Hematopoietic multipotent progenitor cell treated with erythropoietin and hydrocortisone succinate and interleukin-3 and kit ligand, for 6 days (in vitro differentiated cells): ENCODE results near the gene NSD2.
"Not testable (repeated sequence)": the region's sequence is repeated elsewhere in the genome, so short reads cannot be mapped to it uniquely, and the experiment has no call there.

ENCODE experiments used
- DNase-seq: peaks from one replicate; pipeline ENCODE4 v3.0.0-alpha.2; 2015

NSD2 gene

DNA sequence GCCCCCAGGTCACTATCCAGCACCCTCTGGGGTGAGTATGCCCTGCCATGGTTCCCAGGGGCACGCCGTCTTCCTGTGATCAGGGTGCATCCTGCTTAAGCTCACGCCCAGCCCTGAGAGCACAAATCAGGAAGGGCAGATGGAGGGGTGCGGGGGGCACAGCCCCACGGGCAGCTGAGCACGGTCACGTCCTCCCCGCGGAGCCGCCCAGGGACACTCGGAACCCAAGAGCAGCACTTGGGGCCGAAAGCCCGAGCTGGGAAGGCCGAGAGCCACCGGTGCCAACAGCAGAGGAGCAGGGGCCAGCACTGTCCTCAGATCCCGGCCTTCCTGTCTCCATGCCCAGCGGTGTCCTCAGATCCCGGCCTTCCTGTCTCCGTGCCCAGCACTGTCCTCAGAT lies 116.1 kb downstream of the NSD2 start:
- no peak for DNase-seq

DNA sequence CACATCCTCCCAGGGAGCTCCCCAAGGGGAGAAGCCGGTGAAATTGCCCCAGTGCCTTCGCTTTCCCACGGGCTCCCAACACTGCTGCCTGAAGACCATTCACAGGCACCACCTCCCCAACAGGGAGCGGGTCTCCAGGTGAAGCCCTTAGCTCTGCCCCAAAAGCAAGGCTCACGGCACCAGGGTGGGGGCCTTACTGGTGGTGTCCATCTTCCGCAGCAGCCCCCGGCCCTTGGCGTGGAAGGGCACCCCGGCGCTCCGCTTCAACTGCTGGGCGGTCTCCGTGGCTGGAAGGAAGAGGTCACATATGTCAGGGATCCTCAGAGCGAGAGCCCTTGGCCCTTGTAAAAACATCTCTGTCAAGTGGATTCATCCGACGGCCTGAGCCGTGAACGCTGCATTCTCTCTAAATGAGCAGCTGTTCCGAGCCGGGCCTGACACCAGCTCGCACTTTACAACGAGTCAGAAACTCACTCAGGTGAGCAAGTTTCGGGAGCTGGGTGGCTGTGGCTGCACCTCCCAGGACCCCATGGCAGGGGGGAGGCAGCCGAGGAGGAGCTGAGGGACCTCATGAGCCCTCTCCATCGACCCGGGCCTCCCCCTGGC lies 116.6 kb downstream of the NSD2 start:
- DNase-seq = no peak

DNA sequence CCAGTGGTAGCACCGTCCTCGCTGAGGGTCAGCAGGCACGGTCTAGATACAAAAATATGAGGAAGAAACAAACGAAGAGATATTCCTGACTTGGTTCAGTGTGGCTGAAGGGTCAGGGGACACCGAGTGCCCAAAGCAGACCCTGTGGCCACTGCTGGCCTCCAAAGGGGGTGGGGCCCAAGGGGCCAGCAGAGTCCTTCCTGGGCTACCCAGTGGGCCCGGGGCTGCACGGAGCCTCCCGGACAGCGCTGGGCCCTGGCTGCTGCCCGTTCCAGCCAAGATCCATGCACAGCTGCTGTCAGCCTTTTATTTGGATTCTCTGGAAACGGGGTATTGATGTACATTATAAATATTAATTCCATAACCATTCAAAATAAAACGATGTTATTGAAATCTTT lies 117.1 kb downstream of the NSD2 start:
- DNase-seq = no peak

DNA sequence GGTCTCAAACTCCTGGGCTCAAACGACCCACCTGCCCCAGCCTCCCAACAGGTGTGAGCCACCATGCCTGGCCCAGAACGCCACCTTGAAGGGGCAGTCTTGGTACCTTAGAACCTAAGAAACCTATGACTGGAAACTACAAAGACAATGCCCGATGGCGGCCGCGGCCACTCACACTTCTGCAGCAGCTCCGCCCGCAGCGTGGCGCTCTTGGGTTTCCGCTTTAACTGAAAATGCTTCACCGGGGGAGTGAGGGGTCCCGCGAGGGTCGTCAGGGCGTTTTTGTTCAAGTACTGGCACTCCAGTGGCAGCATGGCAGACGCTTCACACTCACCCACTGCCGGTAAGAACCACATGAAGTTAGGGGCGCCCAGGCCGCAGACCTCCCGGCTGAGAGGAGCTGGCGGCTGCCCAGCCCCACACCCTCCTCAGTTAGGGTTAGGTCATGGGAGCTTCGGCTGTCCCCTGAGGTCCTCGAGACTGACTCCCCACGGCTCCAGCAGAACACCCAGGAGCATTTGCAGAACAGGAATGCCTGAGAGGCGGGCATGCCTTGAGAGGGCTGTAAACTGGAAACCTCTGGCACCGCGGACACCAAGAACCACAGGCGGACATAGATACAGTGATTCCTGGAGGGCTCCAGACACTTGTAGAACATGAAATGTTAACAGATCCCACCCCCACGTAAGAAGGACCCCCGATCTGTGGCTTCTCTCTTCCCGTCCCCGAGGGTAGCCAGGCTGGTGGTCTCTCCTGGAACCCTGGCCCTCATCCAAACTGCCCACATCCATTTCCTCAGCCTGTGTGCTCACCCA lies 118.5 kb downstream of the NSD2 start:
- DNase-seq = no peak

DNA sequence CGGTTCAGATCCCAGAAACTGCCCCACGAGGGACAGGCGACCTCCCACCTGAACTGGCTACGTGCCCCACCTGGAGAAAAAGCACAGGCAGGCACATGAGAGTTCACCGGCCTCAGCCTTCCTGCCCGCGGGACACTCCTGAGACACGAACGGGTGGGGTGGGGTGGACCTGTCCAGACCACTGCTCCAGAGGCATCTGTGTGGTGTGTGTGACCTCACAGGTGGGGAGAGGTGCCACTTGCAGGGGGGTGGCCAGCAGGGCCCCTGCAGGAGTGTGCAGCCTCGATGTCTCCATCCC lies 119.1 kb downstream of the NSD2 start:
- no peak for DNase-seq

DNA sequence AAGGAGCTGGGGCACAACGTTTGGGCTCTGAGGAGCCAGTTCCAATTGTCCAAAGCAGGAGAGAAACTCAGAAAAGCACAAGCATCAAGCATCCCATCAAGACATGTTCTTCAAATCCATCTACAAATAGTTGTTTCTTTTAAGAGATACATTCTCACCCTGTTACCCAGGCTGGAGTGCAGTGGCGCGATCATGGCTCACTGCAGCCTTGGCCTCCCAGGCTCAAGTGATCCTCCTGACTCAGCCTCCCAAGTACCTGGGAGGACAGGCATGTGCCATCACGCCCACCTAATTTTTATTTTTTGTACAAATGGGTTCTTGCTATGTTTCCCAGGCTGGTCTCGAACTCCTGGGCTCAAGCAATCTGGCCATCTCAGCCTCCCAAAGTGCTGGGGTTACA lies 119.5 kb downstream of the NSD2 start:
- no peak for DNase-seq

DNA sequence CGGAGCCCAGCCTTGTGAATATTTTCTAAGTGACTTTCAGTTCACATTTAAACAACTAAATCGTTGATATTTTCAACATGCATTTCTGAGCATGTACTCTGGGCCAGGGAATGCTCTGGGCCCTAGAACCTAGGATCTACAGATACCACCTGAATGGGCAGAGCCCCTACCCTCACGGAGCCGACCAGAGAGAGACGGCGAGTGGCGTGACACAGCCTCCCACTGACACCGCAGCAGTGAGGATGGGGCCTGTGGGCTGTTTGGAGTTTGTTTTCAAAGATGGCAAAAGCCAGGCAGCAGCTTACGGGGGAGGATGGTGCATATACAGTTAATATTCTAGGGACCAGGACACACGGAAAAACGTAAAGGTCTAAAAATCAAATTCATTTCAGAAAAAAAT lies 119.9 kb downstream of the NSD2 start:
- DNase-seq = no peak

DNA sequence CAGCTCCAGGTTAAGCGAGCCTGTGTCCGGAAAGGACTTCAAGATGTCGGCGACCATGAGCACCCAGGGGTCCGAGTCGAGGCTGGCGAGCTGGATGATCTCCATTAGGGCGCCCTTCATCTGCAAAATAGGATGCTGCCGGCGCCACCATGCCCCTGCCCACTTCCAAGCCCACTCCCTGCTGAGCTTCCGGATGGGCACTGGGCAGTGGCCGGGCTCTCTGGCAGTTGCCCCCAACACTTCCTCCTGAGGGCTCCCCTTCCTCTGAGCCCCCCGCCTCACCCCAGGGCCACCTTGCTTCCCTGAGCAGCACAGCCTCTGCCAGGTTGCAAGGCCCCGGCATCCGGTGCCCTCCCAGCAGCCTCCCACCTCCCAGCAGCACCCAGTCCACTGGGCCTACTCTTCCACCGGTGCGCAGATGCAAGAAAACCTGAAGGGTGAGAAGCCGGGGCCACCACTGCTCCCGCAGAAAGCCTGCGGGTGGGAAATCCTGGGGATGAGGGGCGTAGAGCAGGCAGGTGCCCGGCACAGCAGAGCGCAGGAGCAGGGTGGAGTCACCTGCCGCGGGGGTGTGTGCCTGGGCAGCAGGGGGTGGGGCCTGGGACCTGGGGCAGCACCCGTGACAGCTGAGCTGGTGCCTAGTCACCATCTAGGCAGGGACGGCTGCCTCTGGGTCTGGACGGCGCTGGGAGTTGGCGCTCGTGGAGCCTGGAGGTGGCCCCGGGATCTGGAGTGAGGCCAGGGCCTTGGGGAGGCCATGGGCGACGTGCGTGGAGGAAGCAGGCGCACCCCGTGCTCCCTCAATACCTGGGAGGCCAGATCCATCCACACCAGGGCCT lies 120.6 kb downstream of the NSD2 start:
- DNase-seq = no peak

DNA sequence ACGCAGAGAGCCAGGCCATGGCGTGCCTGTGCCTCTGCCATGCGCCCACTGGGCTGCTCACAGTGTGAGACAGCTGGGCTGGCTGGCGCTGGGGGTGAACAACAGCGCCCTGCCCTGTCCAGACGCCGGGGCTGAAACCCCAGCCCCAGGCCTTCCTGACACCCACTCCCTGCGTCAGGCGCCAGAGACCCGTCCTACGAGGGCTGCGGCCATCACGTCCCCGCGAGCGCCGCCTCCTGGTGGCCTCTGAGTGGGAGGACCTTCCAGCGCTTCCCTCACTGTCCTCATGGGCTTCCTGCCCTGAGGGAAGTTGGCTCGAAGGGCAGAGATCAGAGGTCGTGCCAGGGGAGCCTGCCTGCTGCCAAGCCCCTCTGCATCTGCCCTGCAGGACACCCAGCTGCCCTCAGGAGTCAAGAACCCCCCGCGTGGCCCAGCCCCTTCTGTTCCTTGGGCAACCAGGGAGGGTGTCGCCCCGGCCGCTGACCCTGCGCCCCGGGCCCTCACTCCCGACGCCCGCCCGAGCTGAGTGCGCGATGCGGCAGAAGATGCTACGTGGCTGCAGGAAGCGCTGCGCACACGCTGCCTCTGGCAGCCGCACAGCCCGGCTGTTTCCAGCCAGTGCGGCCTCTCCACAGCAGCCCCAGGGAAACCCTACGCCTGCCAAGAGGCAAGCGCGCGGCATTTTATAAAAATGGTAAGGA lies 121.4 kb downstream of the NSD2 start:
- no peak for DNase-seq

DNA sequence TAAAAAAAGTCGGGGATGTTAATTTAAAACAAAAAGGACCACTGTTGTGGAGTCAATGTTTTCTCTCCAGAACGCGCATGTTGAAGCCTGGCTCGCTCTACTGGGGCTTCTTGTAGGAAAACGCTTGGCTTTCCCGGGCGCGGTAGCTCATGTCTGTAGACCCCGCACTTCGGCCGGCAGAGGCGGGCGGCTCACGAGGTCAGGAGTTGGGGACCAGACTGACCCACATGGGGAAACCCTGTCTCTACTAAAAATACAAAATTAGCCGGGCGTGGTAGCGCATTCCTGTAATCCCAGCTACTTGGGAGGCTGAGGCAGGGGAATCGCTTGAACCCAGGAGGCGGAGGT lies 122.0 kb downstream of the NSD2 start:
- DNase-seq = no peak

DNA sequence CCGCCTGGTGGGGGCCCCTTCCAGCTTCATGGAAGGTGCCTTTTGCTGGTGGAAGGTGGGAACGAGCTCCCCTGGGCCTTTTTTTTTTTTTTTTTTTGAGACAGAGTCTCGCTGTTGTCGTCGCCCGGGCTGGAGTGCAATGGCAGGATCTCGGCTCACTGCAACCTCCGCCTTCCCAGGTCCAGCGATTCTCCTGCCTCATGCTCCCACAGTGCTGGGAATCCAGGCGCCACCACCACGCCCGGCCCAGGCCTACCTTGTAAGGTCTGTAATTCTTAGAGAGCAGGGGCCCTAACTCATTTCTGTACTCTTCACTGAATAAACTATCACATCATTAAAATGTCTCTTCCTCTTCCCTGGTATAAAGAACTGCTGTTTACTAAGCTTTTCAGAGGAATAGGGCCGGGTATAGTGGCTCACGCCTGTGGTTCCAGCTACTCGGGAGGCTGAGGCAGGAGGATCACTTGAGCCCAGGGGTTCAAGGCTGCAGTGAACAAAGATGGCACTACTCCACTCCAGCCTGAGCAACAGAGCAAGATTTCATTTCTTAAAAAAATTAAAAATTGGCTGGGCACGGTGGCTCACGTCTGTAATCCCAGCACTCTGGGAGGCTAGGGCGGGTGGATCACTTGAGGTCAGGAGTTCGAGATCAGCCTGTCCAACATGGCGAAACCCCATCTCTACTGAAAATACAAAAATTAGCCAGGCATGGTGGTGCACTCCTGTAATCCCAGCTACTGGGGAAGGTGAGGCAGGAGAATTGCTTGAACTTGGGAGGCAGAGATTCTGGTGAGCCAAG lies 122.7 kb downstream of the NSD2 start:
- not testable (repeated sequence) for DNase-seq

DNA sequence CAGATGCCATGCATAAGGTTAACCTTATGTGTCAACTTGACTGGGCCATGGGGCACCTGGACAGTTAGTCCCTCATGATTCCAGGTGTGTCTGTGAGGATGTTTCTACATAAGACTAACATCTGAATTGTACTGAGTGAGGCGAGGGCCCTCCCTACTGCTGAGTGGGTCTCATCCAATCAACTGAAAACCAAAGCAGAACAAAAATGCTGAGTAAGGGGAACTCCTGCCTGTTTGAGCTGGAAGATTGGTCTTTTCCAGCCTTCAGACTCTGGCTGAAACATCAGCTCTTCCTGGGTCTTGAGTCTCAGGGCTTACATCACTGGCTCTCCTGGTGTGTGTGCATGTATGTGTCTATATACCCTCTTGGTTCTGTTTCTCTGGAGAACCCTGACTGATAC lies 123.7 kb downstream of the NSD2 start:
- no peak for DNase-seq

DNA sequence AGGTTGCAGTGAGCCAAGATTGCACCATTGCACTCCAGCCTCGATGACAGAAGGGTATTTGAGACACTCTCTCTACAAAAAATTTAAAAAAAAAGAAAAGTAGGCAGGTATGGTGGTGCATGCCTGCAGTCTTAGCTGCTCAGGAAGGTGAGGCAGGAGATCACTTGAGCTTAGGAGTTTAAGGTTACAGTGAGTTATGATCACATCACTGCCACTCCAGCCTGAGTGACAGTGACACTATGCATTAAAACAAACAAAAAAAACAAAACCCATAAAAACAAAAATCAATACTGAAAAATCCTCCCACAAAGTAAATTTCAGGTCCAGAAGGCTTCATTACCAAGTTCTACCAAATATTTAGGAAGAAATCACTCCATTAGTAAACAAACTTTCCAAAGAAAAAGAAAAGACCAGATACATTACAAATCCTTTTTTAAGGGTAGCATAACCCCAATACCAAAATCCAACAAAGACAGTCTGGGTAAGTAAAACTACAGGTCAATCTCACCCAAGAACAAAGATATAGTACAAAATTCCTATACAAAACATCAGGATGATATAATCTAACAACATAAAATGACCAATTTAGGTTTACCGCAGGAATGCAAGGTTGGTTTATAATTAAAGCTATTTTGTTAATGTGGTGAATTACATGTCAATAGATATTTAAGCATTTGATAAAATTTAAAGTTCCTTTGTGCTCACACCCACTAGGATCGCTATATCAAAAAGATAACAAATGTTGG lies 125.8 kb downstream of the NSD2 start:
- DNase-seq = no peak

DNA sequence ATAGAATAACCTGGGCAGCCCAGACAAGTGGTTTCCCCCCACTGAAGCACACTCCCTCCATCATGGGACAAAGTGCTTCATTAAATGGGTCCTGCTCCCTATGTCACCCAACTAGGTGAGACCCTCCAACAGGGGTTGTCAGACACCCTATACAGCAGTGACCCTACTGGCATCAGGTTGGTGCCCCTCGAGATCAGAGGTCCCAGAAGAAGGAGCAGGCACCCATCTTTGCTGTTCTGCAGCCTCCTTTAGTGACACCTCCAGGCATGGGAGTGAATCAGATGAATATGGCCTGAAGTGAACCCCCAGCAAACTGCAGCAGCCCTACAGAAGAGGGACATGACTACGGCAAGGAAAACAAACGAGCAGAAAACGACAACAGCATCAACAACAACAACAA lies 126.5 kb downstream of the NSD2 start:
- no peak for DNase-seq

DNA sequence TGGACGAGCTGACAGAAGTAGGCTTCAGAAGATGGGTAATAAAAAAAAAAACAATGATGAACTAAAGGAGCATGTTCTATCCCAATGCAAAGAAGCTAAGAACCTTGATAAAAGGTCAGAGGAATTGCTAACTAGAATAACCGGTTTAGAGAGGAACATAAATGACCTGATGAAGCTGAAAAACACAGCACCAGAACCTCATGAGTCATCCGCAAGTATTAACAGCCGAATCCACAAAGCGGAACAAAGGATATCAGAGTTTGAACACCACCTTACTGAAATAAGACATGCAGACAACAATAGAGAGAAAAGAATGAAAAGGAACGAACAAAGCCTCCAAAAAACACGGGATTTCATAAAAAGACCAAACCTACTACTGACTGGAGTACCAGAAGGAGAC lies 127.1 kb downstream of the NSD2 start:
- DNase-seq = no peak

DNA sequence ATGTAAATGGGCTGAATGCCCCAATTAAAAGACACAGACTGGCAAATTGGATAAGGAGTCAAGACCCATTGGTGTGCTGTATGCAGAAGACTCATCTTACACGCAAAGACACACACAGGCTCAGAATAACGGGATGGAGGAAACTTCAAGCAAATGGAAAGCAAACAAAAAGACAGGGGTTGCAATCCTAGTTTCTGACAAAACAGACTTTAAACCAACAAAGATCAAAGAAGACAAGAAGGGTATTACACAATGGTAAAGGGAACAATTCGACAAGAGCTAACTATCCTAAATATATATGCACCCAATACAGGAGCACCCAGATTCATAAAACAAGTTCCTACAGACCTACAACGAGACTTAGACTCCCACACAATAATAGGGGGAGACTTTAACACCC lies 128.1 kb downstream of the NSD2 start:
- not testable (repeated sequence) for DNase-seq

DNA sequence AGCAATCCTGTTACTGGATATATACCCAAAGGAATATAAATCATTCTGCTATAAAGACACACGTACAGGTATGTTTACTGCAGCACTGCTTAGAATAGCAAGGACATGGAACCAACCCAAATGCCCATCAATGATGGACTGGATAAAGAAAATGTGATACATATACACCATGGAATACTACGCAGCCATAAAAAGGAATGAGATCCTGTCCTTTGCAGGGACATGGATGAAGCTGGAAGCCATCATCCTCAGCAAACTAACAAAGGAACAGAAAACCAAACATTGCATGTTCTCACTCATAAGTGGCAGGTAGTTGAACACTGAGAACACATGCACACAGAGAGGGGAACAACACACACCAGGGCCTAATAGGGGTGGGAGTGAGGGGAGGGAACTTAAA lies 132.2 kb downstream of the NSD2 start:
- DNase-seq = not testable (repeated sequence)

DNA sequence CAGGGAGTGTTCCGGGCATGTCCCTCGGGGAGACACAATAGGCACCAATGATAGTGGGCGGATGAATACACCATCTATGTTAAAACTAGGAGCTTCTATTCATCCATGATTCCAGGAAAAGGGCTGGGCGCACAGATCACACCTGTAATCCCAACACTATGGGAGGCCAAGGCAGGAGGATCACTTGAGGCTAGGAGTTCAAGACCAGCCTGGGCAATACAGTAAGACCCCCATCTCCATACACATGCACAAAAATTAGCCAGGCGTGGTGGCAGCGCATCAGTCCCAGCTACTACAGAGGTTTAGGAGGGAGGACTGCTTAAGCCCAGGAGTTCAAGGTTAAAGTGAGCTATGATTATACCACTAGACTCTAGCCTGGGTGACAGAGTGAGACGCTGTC lies 135.2 kb downstream of the NSD2 start:
- no peak for DNase-seq

DNA sequence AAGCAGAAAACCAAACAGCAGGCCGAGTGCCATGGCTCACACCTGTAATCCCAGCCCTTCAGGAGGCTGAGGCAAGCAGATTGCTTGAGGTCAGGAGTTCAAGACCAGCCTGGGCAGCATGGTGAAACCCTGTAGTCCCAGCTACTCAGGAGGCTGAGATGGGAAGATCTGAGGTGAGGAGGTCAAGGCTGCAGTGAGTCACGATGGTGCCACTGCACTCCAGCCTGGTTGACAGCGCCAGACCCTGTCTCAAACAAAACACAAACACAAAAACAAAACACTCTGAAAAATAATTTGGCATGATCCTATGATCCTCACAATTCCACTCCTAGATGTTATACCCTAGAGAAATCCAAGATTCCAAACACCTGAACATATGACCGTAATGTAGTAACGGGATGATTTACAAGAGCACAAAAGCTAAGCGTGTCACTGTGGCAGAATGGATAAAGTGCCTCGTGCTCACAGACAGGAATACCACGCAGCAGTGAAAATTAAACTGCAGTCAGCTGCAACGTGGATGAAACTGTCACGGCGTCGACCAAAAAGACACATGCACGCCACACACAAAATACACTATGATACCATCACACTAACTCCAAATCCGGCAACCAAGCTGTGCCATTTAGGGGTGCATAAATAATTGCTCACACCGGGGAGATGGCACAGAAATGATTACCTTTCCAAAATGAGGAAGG lies 135.9 kb downstream of the NSD2 start:
- DNase-seq = no peak

DNA sequence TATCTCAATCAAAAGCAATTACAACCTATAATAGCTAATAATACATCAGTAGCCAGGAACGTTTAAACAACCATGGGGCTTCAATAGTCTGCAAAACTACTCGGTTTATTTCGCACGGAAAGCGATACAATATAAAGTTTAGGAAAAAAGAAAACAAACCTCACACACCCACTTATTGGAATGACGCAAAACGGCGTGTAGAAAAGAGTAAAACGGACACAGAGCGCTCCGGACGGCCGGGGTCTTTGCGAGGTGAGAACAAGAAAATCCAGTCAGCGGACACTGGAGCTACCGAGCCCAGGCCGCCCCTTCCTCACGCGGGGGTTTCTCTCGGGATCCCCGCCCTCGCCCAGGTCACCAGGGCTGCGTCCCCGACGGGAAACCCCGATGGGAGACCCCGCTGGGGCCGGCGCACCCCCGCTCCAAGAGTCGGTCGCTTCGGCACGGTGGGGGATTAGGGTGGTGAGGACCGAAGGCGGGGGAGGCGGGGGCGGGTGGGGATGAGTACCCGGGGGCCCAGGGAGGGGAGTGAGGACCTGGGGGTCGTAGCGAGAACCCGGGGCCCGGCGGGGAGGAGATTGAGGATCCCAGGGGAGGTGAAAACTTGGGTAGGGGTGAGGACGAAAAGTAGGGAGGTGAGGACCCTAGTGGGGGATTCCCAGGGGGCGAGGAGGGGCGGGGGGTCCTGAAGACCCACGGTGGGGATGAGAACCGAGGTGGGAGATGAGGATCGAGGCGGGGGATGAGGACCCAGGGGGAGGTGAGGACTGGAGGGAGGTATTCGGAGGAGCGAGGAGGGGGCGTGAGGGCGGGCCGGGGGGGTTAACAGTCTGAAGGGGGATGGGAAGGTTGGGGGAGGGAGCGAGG lies 136.8 kb downstream of the NSD2 start:
- DNase-seq = peak; percentile 25

DNA sequence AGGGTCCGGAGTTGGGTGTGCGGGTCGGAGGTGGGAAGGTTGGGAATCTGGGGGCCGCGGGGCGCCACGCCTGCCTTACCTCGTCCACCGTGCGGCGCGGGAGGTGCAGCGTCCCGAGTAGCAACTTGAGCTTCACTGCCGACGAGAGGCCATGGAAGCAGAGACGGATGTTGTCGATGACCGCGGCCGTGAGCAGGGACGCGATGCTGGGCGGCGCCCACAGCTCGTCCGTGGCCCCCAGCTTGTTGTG lies 137.4 kb downstream of the NSD2 start:
- DNase-seq = no peak
